HG02798 (cell line): Measurements from ENCODE around the gene NDE1.

Experiments used
- ATAC-seq: cut with Tn5 transposase; IDR thresholded peaks from one replicate; pipeline ENCODE4 v1.9.1; 2021; ENCODE audit warnings: mild to moderate bottlenecking; ENCODE audit not compliant: unreplicated experiment, poor library complexity

NDE1 gene

GRCh38 chr16:15757077-15757386, 107.0 kb downstream of the NDE1 start:
- ATAC-seq: no peak

GRCh38 chr16:15757630-15758251, 107.7 kb downstream of the NDE1 start:
- no peak for ATAC-seq

GRCh38 chr16:15759070-15759469, 109.0 kb downstream of the NDE1 start:
- ATAC-seq: no peak

GRCh38 chr16:15760129-15760528, 110.1 kb downstream of the NDE1 start:
- no peak for ATAC-seq

- no peak for ATAC-seq
These were observed 114.1 kb downstream of the NDE1 start for GRCh38 chr16:15764112-15764511.

GRCh38 chr16:15765116-15765515, 115.1 kb downstream of the NDE1 start:
- no peak for ATAC-seq

- ATAC-seq: peak; percentile 86
These were observed 115.8 kb downstream of the NDE1 start for GRCh38 chr16:15765880-15766279.

- no peak for ATAC-seq
These were observed 116.9 kb downstream of the NDE1 start for GRCh38 chr16:15766918-15767317.

GRCh38 chr16:15768201-15768600, 118.2 kb downstream of the NDE1 start:
- no peak for ATAC-seq

GRCh38 chr16:15769239-15769638, 119.2 kb downstream of the NDE1 start:
- ATAC-seq: no peak

GRCh38 chr16:15770107-15770506, 120.1 kb downstream of the NDE1 start:
- ATAC-seq: no peak

- ATAC-seq: no peak
These were observed 120.5 kb downstream of the NDE1 start for GRCh38 chr16:15770512-15770911.

GRCh38 chr16:15771694-15772093, 121.6 kb downstream of the NDE1 start:
- ATAC-seq: no peak

GRCh38 chr16:15772579-15773293, 122.7 kb downstream of the NDE1 start:
- ATAC-seq: no peak

- ATAC-seq: no peak
These were observed 123.9 kb downstream of the NDE1 start for GRCh38 chr16:15773968-15774367.

- ATAC-seq: no peak
These were observed 125.2 kb downstream of the NDE1 start for GRCh38 chr16:15775209-15775608.

GRCh38 chr16:15775663-15776304, 125.7 kb downstream of the NDE1 start:
- no peak for ATAC-seq
